PFSK-1 (cell line): ENCODE measurements around the gene BACE2.

Experiments
- FOXP2 ChIP-seq: optimal IDR thresholded peaks from 2 replicates; pipeline ENCODE3; 2011; ENCODE audit warnings: borderline replicate concordance, control low read depth, inconsistent platforms; ENCODE audit not compliant: insufficient read depth; ENCODE audit errors: extremely low read length, extremely low read depth
- POLR2AphosphoS5 ChIP-seq: IDR thresholded peaks from 2 replicates; pipeline ENCODE4 v1.6.1; 2012; ENCODE audit warnings: low read depth, mild to moderate bottlenecking, control low read depth, low read length, moderate library complexity
- REST ChIP-seq, 2 experiments: IDR thresholded peaks; 2 replicates each; pipeline versions ENCODE4 v1.6.1 to v1.8.0; 2011 to 2012; ENCODE audit warnings: low read depth in 2 of 2, low read length in 2 of 2, control low read depth in 1 of 2, inconsistent platforms in 1 of 2, mild to moderate bottlenecking in 1 of 2, moderate library complexity in 1 of 2; ENCODE audit not compliant: insufficient read depth in 1 of 2
- SIN3A ChIP-seq: IDR thresholded peaks from 2 replicates; pipeline ENCODE4 v1.6.1; 2012; ENCODE audit warnings: mild to moderate bottlenecking, low read length, moderate library complexity, borderline replicate concordance; ENCODE audit not compliant: insufficient read depth
- TAF1 ChIP-seq: IDR thresholded peaks from 2 replicates; pipeline ENCODE4 v1.6.1; 2012; ENCODE audit warnings: low read length, control low read depth, borderline replicate concordance; ENCODE audit not compliant: insufficient read depth

- TF ChIP-seq REST (IDR thresholded peaks at IDR 0.05; ENCODE audit: insufficient read depth in 1 of 2, low read depth in 2 of 2, low read length in 2 of 2) (no peak), TAF1 (no peak), POLR2AphosphoS5 (no peak), SIN3A (no peak), FOXP2 (no peak)
These were observed 66.6 kb downstream of the BACE2 start for GRCh38 chr21:41234569-41234968.
